DOHH2 (cell line): ENCODE results near the gene PACRG.

ENCODE experiments used
- H3F3A ChIP-seq: fragments of 200-600 bp; sonication (generic), shearing (Covaris generic); 2 replicates; pipeline ENCODE4 v1.6.0; 2016; ENCODE audit warnings: antibody characterized with exemption, mild to moderate bottlenecking; ENCODE audit not compliant: control insufficient read depth, insufficient read depth
- H3K27ac ChIP-seq: fragments of 200-600 bp; sonication (generic); 2 replicates; pipeline ENCODE4 v1.5.1; 2014; ENCODE audit warnings: low read depth, mild to moderate bottlenecking, low read length, moderate library complexity
- H3K27me3 ChIP-seq: fragments of 200-600 bp; sonication (generic); 2 replicates; pipeline ENCODE4 v1.6.1; 2014; ENCODE audit warnings: mild to moderate bottlenecking, low read length, mixed read lengths; ENCODE audit not compliant: control insufficient read depth
- H3K36me3 ChIP-seq: fragments of 200-600 bp; sonication (generic); 2 replicates; pipeline ENCODE4 v1.6.1; 2014; ENCODE audit warnings: mild to moderate bottlenecking, low read length, moderate library complexity, mixed read lengths; ENCODE audit not compliant: control insufficient read depth
- H3K4me1 ChIP-seq: fragments of 200-600 bp; sonication (generic); 2 replicates; pipeline ENCODE4 v1.6.1; 2014; ENCODE audit warnings: mild to moderate bottlenecking, low read length, mixed read lengths; ENCODE audit not compliant: control insufficient read depth
- H3K4me2 ChIP-seq: fragments of 200-600 bp; sonication (generic); 2 replicates; pipeline ENCODE4 v1.6.0; 2014; ENCODE audit warnings: mild to moderate bottlenecking, low read length, moderate library complexity
- H3K4me3 ChIP-seq: fragments of 200-600 bp; sonication (generic); 2 replicates; pipeline ENCODE4 v1.5.1; 2014; ENCODE audit warnings: mild to moderate bottlenecking, low read length, mixed read lengths
- H3K79me2 ChIP-seq: fragments of 200-600 bp; sonication (generic); 2 replicates; pipeline ENCODE4 v1.6.1; 2014; ENCODE audit warnings: mild to moderate bottlenecking, low read length, mixed read lengths; ENCODE audit not compliant: control insufficient read depth
- H3K9me2 ChIP-seq: fragments of 200-600 bp; sonication (generic); replicated peaks from 2 replicates; pipeline ENCODE4 v1.6.1; 2014; ENCODE audit warnings: mild to moderate bottlenecking, low read length, mixed read lengths; ENCODE audit not compliant: control insufficient read depth
- H3K9me3 ChIP-seq: fragments of 200-600 bp; sonication (generic); 2 replicates; pipeline ENCODE4 v1.6.1; 2014; ENCODE audit warnings: antibody characterized with exemption, low read length, mixed read lengths; ENCODE audit not compliant: control insufficient read depth, insufficient read depth
- H4K20me1 ChIP-seq: fragments of 200-600 bp; sonication (generic); 2 replicates; pipeline ENCODE4 v1.6.0; 2014; ENCODE audit warnings: low read depth, mild to moderate bottlenecking, antibody characterized with exemption, low read length, moderate library complexity; ENCODE audit not compliant: control insufficient read depth, insufficient read depth
- EZH2phosphoT487 ChIP-seq: fragments of 200-600 bp; sonication (generic); IDR thresholded peaks from 2 replicates; pipeline ENCODE4 v1.6.1; 2017; ENCODE audit warnings: borderline replicate concordance, mild to moderate bottlenecking, antibody characterized with exemption, low read length, moderate library complexity, mixed read lengths
- TF ChIP-seq, protein P1 (sequence below): fragments of 200-600 bp; sonication (generic); IDR thresholded peaks from one replicate; pipeline ENCODE4 v1.5.1; 2014; ENCODE audit warnings: antibody characterized with exemption, mild to moderate bottlenecking, low read depth, low read length; ENCODE audit not compliant: poor library complexity, severe bottlenecking

The PACRG gene

GRCh38 chr6:163289447-163289846 is 561.7 kb downstream of the PACRG start:
- no peaks in the 10 kb centered on the region for H3F3A ChIP-seq
- no peaks in the 10 kb centered on the region for H3K4me1 ChIP-seq
- no peak overlapping the region for H3K4me2 ChIP-seq
- no peaks in the 10 kb centered on the region for H3K9me3 ChIP-seq
- H3K27me3 ChIP-seq = no peaks in the 10 kb centered on the region
- H3K4me3 ChIP-seq = no peak overlapping the region
- H3K9me2 ChIP-seq = no peaks in the 10 kb centered on the region
- H3K27ac ChIP-seq = no peak overlapping the region
- TF ChIP-seq, protein P1, sequence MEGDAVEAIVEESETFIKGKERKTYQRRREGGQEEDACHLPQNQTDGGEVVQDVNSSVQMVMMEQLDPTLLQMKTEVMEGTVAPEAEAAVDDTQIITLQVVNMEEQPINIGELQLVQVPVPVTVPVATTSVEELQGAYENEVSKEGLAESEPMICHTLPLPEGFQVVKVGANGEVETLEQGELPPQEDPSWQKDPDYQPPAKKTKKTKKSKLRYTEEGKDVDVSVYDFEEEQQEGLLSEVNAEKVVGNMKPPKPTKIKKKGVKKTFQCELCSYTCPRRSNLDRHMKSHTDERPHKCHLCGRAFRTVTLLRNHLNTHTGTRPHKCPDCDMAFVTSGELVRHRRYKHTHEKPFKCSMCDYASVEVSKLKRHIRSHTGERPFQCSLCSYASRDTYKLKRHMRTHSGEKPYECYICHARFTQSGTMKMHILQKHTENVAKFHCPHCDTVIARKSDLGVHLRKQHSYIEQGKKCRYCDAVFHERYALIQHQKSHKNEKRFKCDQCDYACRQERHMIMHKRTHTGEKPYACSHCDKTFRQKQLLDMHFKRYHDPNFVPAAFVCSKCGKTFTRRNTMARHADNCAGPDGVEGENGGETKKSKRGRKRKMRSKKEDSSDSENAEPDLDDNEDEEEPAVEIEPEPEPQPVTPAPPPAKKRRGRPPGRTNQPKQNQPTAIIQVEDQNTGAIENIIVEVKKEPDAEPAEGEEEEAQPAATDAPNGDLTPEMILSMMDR = no peak
- no peak for TF ChIP-seq EZH2phosphoT487
- H4K20me1 ChIP-seq = no peaks in the 10 kb centered on the region
- H3K79me2 ChIP-seq = no peaks in the 10 kb centered on the region
- no peaks in the 10 kb centered on the region for H3K36me3 ChIP-seq

DNA sequence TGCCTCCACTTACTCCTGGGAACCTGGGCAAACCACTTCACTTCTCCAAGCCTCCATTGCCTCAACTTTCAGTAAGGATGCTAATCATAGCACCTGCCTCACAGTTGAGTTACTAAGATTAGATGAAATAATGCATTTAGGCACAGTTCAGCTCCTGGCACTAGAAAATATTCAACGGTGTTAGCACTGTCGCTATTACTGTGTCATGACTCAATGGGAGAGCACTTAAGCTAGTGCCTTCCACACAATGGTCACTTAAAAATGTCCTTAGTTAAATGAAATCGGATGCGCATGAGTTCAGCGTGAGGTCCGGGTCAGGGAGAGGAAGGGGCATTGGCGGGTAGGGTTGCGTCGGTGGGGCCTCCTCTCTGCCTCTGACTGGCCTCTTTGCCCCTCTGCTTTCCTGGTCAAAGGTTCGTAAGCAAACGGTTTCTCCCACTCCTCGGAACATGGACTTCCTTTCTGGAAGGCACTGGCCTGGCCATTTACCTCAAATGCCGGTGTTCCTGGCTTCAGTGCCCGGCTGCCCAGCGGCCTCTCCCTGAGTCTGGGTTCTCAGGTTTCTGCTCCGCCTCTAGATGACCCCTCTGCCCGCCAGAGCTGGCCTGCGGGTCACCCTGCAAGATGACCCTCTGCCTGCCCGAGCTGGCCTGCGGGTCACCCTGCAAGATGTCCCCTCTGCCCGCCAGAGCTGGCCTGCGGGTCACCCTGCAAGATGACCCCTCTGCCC is 562.9 kb downstream of the PACRG start:
- Histone ChIP-seq H3K4me3 (no peak overlapping the region), H4K20me1 (no peaks in the 10 kb centered on the region), H3K9me3 (no peaks in the 10 kb centered on the region), H3K36me3 (no peaks in the 10 kb centered on the region), H3K4me2 (no peak overlapping the region), H3K9me2 (no peaks in the 10 kb centered on the region), H3K27ac (no peak overlapping the region), H3K27me3 (no peaks in the 10 kb centered on the region), H3K79me2 (no peaks in the 10 kb centered on the region), H3F3A (no peaks in the 10 kb centered on the region), H3K4me1 (no peaks in the 10 kb centered on the region)
- TF ChIP-seq EZH2phosphoT487 = no peak
- TF ChIP-seq, protein P1 = no peak

GRCh38 chr6:163291622-163292021 is 563.8 kb downstream of the PACRG start:
- no peaks in the 10 kb centered on the region for H3K9me3 ChIP-seq
- H3K79me2 ChIP-seq = no peaks in the 10 kb centered on the region
- H3K4me1 ChIP-seq = no peaks in the 10 kb centered on the region
- H3K4me2 ChIP-seq = no peak overlapping the region
- no peaks in the 10 kb centered on the region for H3K36me3 ChIP-seq
- no peaks in the 10 kb centered on the region for H3K9me2 ChIP-seq
- H4K20me1 ChIP-seq = no peaks in the 10 kb centered on the region
- TF ChIP-seq EZH2phosphoT487 = no peak
- TF ChIP-seq, protein P1 = no peak
- H3K4me3 ChIP-seq = no peak overlapping the region
- no peaks in the 10 kb centered on the region for H3K27me3 ChIP-seq
- H3F3A ChIP-seq = no peaks in the 10 kb centered on the region
- no peak overlapping the region for H3K27ac ChIP-seq
